HG03457 (cell line): Measurements from ENCODE around the gene CES2.

Experiments used
- ATAC-seq: cut with Tn5 transposase; IDR thresholded peaks from one replicate; pipeline ENCODE4 v1.9.1; 2021; ENCODE audit warnings: moderate number of reproducible peaks; ENCODE audit not compliant: unreplicated experiment

The CES2 gene

DNA sequence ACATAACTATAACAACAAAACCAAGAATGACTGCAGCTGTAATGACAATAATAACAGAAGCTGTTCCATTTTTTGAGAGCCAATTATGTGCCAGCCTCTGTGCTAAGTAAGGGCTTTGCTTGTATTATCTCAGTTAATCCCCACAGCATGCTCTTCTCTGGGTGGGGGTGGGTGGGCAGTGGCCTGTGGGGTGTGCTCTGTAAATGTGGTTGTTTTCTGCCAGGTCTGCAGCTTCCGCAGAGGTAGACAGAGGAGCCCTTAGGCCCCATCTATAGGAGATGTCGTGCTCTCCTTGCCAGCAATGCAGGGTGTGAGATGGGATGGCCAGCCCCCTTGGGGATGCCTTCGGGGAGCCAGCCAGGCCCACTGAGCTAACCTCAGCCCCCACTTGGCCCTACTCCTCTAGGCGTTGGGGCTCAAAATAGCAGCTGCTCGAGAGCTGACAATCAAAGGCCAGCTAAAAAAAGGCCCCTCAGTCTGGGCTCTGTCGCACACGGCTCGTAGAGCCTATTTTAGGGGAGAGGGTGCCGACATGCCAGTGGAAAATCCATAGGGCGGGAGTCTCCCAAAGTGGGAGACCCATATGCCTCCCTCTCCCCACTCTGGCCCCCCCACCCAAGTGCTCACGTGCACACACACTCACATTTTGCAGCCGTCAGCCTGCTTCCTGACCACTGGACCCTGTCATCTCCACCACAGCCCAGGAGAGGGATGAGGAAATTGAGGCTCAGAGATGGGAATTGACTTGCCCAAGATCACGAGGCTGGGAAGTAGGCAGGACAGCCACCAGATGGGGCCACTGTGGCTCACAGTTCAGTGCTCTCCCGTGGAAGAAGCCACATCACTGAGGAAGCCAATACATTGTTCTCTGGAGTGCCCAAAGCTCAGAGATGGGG is 32.4 kb upstream of the CES2 start:
- no peak for ATAC-seq

DNA sequence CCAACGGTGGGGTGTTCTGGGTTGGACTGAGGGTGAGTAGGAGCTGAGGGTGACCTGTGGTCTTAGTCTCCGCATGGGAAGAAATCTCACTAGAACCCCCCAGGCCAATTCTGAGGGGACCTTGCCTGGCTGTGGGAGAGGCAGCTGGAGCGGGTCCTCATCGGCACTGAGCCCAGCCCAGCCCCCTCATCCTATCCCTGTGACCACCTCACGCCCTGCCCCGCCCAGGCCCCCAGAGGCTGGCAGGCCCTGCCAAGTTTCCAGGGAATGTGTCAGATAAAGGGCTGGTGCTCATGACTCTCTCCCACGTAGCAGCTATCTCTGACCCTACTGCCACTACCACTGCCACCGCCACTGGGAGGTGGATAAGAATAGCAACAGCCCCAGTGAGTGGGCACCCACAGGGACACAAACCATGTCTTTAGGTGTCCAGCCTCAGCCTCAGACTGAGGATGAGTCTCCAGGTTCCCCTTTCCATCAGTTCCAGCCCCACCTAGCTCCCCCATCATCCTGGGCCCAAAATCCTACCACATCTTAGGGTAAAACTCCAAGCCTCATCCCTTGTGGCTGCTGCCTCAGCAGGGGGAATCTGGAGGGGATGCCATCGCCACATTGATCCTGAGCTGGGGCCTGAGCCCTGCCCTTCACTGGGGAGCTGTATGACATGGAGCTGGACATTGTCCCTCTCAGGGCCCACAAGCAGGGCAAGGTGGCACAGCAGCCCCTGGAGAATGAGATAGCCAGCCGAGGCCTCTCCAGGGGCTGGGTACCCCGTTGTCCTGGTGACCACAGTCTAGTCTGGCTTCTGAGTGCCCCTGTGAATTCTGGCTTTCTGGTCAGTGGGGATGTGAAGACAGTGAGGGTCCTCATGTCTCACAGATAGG is 31.5 kb upstream of the CES2 start:
- no peak for ATAC-seq

DNA sequence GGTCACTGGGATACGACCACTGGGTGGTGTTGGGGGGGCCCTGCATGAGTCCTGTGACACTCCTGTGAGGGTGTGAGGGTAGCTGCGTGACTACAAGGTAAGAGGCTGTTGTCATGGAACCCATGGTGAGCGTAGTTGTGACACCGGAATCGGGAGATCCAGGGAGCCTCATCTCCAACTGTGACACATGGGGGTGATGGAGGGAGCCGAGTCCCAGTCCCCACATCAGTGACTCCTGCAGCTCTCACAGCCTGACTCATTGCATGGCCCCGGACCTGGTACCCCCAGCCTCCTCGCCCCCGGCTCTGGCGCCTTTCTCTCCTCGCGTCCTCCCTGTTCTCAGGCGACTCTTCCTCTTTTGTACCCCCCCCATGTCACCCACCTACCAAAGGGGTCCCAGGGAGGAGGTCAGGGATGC is 30.9 kb upstream of the CES2 start:
- no peak for ATAC-seq

DNA sequence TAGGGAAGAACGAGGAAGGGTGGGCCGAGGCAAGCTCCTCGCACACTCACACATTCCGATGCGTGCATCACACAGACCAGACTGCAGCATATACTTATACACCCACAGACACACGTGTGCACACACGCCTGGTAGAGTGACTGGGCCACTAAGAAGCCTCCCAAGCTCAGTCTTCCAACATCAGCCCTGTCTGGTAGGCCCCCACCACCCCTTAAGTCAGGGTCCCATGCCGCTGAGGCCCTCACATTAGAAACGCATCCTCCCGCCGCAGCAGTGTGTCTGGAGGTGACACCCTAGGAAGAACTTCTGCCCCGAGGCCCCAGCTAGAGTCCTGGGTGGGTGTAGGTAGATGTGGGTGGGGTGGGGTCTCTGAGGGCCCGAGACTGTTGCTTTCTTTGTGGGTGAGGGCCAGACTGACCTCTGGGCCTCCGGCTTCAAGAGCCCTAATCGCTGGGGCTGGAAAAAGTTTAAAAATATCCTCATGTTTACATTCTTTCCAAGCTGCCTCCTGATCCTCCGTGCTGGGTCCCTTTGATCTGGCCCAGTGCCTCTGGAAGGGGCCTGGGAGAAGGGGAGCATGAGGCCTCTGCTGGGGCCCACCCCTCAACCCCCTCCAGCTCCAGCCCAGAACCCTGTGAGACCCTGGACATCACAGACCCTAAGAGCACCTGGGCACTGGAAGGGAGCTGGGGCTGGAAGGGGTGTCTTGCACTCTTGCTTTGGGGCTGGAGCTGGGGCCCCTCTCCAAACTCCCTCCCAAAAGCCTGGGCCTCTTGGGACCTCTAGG is 30.3 kb upstream of the CES2 start:
- ATAC-seq = no peak

DNA sequence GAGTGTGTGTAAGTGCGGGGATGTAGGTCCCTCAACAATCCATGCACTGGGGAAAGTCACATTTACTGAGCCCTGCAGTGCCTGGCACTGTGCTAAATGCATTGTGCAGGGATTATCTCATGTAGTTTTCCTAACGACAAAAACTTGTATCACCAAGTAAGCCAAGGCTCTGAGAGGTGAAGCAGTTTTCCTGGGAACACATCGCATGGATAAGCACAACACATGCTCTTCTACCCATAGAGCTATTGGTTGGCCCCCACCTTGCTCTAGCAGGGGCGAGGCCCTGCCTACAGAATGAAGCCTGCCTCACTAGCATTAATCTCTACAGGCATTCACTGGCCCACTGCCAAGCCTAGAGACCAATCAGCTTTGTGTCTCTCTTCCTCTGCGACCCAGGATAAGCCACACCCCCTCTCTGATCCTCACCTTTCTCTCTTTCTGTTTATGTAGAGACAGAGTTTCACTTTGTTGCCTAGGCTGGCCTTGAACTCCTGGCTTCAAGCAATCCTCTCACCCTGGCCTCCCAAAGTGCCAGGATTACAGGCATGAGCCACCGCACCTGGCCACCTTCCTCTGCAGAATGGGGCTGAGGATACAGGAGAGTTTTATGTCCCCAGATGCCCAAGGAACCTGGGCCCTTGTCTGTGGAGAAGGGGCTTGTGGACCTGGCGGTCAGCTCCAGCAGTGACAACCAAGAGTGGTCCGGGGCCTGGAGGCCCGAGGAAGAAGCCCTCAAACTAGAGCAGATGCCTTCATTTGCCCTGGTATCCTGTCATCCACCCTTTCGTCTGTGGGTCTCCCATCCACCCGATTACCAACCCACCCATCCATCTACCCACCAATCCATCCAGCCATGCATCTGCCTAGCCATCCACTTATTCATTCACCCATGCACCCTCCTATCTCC is 29.4 kb upstream of the CES2 start:
- ATAC-seq = no peak

DNA sequence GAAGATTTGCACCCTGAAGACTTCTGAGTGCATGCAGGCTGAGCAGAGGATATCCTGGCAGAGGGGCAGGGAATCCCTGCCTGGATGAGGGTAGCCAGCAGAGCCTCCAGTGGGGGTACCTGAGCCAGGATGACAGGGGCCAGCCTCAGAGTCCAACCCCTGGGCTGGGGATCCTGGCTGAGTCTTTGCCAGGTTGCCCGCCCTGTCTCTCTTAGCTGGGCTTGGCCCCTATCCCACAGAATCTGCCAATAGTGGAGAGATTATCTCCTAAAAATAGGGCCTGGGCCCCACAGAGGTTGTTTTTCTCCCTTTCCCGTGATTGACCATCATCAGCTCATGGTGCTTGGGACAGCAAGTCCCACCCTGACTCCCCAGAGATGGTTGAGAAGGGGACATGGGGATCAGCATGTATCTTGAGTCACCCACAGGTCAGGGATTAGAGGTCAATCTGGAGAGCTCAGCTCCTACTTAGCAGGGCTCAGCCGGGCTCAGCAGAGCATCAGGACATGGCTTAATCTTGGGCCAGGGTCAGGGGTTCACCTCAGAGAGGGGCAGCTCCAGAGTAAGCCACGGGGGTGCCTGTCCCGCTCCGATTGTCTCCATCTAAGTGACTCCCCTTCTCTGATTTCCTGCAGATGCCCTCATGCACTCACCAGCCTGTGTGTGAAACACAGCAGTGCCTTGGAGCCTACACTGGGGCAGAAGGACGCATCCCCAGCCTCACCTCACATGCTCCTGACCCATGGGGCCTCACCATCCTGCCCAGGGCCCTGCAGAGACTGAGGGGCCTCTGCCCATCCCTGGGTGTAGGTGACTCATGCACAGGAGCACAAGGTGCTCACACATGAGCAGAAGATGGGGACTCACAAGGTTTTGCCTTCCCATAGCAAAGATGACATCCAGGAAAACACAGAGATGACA is 28.1 kb upstream of the CES2 start:
- ATAC-seq = no peak

DNA sequence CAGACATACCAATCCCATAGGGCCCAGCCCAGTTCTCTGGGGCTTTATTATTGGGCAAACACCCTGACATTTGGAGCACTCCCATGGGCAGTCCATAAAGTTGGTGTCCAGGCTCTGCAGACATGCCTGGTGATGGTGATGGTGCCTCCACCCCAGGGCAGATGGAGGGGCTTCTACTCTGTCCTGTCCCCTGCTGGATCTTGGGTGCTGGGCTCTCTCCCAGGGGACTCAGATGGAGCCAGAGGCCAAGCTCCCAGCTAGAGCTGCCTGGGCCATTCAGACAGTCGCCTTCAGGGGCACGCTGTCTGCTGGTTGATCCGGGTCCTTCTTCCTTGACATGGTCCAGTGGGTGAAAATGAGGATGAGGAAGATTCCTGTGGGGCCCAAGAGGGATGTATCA is 27.2 kb upstream of the CES2 start:
- ATAC-seq = no peak

DNA sequence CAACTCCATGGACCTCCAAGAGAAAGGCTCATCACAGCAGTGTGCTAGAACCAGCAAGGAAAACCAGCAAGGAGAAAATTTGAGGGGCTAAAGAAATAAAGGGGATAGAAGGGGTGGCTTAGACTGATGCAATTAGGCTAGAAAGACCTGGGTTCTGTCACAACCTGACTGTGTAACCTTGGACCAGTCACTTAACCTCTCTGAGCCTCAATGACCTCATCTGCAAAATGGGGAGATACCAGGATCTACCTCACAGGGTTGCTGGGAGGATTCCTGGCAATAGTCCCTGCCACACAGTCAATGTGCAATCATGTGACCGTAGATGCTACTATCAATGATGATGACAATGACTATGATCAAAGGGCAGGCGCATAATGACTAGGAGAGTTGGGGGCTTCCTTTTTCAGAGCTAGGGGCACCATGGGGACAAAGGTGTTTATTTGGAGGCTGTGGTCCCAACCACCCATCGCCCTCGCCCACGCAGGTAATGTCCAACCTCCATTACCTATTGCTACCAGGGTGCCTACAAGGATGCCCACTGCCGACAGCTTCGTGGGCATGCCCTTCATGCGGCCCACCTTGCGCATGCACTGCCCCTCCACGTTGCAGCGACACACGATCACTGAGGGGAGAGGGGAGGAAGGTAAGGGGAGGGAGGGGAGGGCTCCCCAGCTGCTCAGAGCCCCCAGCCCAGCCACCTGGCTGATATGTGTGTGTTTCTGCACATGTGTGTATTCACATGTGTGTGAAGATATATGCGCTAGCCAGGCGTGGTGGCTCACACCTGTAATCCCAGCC is 26.4 kb upstream of the CES2 start:
- no peak for ATAC-seq

DNA sequence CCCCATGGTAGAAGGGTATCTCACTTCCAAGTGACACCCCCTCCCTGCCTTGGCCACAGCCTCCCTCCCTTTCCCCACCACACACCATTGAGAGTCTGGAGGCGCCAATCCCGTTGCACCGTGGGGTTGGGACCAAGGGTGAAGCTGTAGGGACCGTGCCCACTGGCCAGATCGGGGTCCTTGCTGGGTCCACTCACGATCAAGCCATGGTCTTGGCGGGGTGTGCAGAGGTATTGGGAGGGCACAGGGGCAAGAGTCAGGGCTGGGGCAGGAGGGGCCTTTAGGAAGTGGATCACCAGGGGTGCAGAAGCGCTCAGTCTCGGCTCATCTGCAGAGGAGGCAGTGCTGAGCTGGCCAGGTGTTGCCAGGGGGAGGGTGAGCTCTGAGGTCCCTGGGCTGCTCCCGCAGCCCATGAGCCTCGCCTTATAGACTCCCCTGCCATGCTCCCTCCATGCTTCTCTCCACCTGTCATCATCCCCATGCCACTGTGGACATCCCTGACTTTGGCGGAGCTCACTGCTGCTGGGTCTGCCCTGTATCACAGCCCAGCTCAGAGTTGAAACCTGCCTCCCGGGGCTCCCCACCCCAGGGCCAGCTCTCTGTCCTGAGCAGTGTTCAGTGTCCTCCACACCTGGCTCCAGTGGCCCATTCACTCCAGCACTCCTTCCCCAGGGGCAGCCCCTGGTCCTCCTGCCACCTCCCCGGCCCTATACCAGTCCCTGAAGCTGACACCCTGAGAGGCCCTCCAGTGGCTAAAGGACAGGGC is 25.0 kb upstream of the CES2 start:
- no peak for ATAC-seq

DNA sequence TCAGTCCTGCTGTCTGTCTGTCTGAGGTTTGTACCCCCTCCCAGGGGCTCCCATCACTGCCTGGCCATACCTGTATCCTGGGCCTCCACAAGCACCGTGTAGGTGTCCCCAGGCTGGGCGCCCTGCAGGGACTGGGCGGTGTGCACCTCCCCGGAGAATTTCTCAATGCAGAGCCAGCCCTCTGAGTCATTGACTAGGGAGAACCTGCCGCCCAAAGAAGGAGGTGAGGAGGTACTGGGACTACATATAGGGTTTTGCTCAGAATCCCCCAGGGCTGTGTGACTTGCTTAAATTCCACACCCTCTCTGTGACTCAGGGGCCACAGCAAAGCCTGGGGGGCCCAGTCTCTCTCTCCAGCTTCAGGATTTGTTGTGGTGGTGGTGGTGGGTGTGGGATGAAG is 24.2 kb upstream of the CES2 start:
- ATAC-seq = no peak

DNA sequence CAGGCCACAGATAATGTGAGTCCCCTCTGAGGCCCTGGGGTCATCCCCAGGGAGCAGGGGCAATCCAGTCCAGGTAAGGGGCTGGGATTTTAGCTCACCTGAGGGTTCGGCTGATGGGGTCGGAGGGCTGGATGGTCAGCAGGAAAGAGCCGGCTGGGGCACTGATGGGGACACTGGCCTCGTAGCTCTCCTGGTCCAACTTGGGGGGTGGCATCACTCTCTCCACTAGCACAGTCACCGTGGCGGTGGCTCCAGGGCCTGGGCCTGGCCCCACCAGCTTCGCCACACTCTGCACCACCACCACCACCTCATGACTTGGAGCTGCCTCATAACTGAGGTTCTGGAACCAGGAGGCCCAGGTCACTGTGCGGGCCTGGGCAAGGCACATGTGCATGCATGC is 23.5 kb upstream of the CES2 start:
- no peak for ATAC-seq

DNA sequence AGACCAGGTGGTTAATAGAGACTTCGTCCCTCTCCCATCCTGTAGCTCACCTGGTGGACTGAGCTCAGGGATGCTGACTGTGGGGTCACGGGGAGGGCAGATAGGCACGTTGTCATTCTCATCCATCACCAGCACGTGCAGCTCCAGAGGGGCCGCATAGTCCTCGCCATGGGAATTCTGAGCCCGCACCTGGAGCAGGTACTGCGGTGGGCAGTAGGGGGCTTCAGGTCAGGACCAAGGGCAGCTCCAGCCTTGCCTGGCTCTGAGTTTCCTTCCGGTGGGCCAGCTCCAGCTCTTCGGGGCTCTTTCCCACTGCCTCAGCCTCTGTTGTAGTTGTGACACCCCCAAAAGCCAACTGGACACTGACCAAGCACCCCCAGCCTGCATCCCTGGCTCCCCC is 22.2 kb upstream of the CES2 start:
- no peak for ATAC-seq

DNA sequence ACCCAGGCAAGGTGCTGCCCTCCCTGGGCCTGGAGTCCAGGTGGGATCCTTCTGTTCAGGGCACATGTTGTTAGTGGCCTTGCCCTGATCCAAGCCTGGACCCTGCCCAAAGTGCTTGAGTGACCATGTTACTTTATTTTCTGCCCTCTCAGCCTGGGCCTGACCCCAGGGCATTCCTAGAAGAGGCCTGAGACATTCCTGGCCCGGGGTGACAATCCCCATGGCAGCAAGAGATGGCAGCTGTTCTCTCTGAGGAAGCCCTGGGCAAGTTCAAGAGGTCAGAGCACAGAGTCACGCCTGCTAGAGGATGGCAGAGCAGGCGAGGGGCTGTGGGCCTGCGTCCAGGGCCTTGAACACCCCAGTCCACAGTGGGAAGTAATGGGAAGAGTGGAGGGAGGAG is 21.6 kb upstream of the CES2 start:
- ATAC-seq = no peak

DNA sequence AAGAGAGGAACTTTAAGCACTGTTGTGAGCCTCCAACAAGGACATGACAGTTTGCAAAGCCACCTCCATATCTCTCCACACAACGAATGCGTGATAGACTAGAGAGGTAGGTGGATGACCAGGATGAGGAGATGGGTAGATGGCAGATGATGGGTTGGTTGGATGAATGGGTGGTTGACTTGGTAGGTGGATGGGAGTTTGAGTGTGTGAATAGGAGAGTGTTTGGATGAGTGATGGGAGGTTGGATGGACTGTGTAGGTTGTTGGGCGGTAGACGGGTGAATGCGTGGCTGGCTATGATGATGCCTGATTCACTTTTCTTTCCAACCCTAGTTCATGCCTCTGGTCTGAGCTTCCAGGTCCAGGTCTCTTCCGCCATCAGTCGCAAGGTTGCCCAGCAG is 20.8 kb upstream of the CES2 start:
- ATAC-seq = no peak

DNA sequence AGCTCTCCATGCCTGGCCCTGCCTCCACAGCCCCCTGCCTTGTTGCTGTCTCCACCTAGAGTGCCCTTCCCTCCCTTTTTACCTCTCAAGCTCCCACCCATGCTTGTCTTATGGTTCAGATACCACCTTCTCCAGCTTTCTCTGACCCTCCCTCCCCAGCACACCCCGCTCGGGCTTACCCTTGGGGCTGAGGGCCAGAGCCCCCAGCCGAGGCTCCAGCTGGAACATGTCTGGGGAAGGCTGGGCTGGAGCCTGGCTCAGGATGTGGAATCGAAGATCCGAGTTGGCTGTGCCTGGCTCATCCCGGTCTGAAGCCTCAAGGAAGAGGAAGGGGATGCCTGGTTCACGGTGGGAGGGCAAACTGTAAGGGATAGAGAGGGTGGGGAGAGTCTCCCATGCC is 20.3 kb upstream of the CES2 start:
- no peak for ATAC-seq

DNA sequence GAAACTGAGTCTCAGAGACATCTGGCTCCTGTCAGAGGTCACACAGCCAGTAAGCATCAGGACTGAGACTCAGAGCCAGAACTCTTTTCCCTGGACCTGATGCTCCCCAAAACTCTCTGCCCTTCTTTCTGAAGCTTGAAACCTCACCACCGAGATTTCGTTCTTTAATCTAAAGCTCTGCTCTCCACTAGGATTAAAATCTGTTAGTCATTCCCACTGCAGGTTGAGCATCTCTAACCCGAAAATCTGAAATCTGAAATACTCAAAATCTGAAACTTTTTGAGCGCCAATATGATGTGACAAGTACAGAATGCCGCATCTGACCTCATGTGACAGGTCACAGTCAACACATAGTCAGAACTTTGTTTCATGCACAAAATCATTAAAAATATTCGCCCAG is 18.8 kb upstream of the CES2 start:
- ATAC-seq = no peak

DNA sequence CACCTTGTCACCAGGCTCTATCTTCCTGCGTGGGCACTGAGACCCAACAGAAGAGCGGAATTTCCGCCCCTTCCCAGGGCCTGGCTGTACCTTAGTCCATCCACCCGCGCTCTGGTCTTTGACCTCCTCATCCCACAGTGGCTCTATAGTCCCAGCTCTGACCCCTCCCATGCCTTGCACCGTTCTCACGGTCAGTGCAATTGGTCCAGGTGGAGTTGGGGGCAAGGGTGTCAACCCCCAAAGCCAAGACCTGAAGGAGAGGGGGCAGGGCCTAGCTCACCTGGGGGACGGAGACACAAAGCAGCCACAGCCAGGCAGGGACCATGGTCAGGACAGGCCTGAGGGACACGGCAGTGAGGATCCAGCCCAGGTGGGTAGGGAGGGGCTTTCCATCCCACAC is 17.6 kb upstream of the CES2 start:
- no peak for ATAC-seq

DNA sequence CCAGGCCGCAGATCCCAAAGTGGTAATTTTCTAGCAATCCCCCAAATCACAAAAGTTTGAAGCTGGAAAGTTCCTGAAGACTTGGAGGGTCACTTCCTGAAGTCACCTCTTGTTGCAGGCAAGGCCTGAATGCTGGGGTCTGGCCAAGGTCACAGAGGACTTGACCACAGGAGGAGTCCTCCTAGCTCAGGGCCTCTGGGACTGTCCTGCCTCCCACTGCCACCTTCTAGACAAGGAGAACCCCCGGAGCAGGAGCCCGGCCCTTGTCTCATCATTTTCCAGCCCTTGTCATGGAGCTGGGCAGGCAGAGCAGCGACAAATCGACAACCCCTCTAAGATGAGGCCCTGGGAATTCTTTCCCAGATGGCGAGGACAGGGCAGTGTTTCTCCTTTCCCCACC is 17.0 kb upstream of the CES2 start:
- no peak for ATAC-seq
